Transverse colon (tissue), 4 donors: ENCODE results near the gene IGSF21.

Experiments
- EP300 ChIP-seq: sonication (generic); formaldehyde crosslinking; IDR thresholded peaks from one replicate; pipeline ENCODE4 v1.6.1; 2017; ENCODE audit warnings: antibody characterized with exemption, low read depth
- POLR2A ChIP-seq: fragments of 450-650 bp; IDR thresholded peaks from one replicate; pipeline ENCODE4 v1.6.1; 2016; ENCODE audit warnings: antibody characterized with exemption, mild to moderate bottlenecking, moderate library complexity
- POLR2AphosphoS5 ChIP-seq, 3 donors: sonication (generic); formaldehyde crosslinking; IDR thresholded peaks; one replicate each; pipeline ENCODE4 v1.6.1; 2016; ENCODE audit warnings: antibody characterized with exemption in 3 of 3
- TF ChIP-seq, protein P1 (sequence below), 5 experiments: fragments of 200-600 bp in 3 of 5; fragments of 450-650 bp in 2 of 5; sonication (generic) in 3 of 5; IDR thresholded peaks; 1 replicate in 2 of 5; 2 replicates in 3 of 5; pipeline ENCODE4 v1.5.1; 2016 to 2017; ENCODE audit warnings: antibody characterized with exemption in 5 of 5, inconsistent platforms in 3 of 5, mild to moderate bottlenecking in 2 of 5, moderate library complexity in 1 of 5

DNA sequence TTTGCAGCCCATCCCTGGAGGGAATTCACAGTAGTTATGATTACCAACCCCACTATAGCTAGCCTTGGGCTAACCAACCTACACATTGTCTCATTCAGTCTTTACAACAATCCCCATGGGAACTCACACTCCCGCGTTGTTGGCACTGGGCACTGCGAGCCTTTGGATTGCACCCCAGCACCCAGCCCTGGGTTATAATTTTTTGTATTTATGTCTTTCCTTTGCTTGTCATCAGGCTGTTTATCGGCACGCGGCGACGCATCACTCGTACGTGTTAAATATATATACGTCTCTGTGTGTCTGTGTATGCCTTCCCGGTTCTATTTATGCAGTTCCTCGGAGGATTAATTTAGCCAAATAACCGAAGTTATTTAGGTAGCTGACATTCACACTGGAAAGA lies 47.2 kb upstream of the IGSF21 start:
- TF ChIP-seq POLR2AphosphoS5 (IDR thresholded peaks at IDR 0.05) (no peak), EP300 (no peak), POLR2A (no peak)
- TF ChIP-seq, protein P1, sequence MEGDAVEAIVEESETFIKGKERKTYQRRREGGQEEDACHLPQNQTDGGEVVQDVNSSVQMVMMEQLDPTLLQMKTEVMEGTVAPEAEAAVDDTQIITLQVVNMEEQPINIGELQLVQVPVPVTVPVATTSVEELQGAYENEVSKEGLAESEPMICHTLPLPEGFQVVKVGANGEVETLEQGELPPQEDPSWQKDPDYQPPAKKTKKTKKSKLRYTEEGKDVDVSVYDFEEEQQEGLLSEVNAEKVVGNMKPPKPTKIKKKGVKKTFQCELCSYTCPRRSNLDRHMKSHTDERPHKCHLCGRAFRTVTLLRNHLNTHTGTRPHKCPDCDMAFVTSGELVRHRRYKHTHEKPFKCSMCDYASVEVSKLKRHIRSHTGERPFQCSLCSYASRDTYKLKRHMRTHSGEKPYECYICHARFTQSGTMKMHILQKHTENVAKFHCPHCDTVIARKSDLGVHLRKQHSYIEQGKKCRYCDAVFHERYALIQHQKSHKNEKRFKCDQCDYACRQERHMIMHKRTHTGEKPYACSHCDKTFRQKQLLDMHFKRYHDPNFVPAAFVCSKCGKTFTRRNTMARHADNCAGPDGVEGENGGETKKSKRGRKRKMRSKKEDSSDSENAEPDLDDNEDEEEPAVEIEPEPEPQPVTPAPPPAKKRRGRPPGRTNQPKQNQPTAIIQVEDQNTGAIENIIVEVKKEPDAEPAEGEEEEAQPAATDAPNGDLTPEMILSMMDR (IDR thresholded peaks at IDR 0.05): no peak
